Medulla oblongata (tissue), 1 donor: ENCODE data around the gene TBC1D16.

Experiments
- DNase-seq: peaks from one replicate; pipeline ENCODE4 v3.0.0-alpha.2; 2015; ENCODE audit errors: extremely low spot score

TBC1D16 gene

GRCh38 chr17:79940459-79941087 lies 95.1 kb downstream of the TBC1D16 start:
- DNase-seq: no peak

- no peak for DNase-seq
Measured at GRCh38 chr17:79939755-79940458, 95.8 kb downstream of the TBC1D16 start.

GRCh38 chr17:79939094-79939435 lies 96.6 kb downstream of the TBC1D16 start:
- DNase-seq: no peak

GRCh38 chr17:79938336-79939093 lies 97.2 kb downstream of the TBC1D16 start:
- no peak for DNase-seq

GRCh38 chr17:79937391-79938335 lies 98.0 kb downstream of the TBC1D16 start:
- no peak for DNase-seq

- no peak for DNase-seq
Measured at GRCh38 chr17:79936641-79937381, 98.9 kb downstream of the TBC1D16 start.

GRCh38 chr17:79936050-79936449 lies 99.6 kb downstream of the TBC1D16 start:
- no peak for DNase-seq

- DNase-seq: no peak
Measured at GRCh38 chr17:79935197-79935885, 100.3 kb downstream of the TBC1D16 start.

GRCh38 chr17:79934653-79934970 lies 101.1 kb downstream of the TBC1D16 start:
- DNase-seq: no peak

GRCh38 chr17:79933863-79934652 lies 101.6 kb downstream of the TBC1D16 start:
- DNase-seq: peak; percentile 79

GRCh38 chr17:79932451-79933306 lies 103.0 kb downstream of the TBC1D16 start:
- no peak for DNase-seq

- no peak for DNase-seq
Measured at GRCh38 chr17:79931817-79932309, 103.8 kb downstream of the TBC1D16 start.

- no peak for DNase-seq
Measured at GRCh38 chr17:79930877-79931816, 104.5 kb downstream of the TBC1D16 start.

GRCh38 chr17:79930062-79930876 lies 105.4 kb downstream of the TBC1D16 start:
- DNase-seq: no peak

GRCh38 chr17:79929257-79930061 lies 106.2 kb downstream of the TBC1D16 start:
- no peak for DNase-seq
